NB4 (cell line): ENCODE measurements around the gene PLA2G6.

ENCODE experiments used
- POLR2A ChIP-seq: IDR thresholded peaks from 2 replicates; pipeline ENCODE4 v1.6.1; 2011; ENCODE audit warnings: mild to moderate bottlenecking; ENCODE audit not compliant: insufficient read length; ENCODE audit errors: extremely low read depth
- TF ChIP-seq, protein P1 (sequence below): IDR thresholded peaks from one replicate; pipeline ENCODE4 v1.5.1; 2012; ENCODE audit warnings: low read depth, low read length

DNA sequence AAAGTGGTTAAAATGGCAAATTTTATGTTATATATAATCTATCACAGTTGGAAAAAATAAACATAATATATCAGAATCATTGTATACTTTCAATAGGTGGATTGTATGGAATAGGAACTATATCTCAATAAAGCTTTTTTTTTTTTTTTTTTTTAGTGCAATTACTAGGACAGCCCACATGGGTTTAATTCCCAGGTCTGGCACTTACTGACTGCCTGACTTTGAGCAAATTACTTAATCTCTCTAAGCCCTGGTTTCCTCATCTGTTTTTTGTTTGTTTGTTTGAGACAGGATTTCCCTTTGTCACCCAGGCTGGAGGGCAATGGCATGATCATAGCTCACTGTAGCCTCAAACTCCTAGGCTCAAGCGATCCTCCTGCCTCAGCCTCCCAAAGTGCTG lies 45.0 kb downstream of the PLA2G6 start:
- TF ChIP-seq, protein P1, sequence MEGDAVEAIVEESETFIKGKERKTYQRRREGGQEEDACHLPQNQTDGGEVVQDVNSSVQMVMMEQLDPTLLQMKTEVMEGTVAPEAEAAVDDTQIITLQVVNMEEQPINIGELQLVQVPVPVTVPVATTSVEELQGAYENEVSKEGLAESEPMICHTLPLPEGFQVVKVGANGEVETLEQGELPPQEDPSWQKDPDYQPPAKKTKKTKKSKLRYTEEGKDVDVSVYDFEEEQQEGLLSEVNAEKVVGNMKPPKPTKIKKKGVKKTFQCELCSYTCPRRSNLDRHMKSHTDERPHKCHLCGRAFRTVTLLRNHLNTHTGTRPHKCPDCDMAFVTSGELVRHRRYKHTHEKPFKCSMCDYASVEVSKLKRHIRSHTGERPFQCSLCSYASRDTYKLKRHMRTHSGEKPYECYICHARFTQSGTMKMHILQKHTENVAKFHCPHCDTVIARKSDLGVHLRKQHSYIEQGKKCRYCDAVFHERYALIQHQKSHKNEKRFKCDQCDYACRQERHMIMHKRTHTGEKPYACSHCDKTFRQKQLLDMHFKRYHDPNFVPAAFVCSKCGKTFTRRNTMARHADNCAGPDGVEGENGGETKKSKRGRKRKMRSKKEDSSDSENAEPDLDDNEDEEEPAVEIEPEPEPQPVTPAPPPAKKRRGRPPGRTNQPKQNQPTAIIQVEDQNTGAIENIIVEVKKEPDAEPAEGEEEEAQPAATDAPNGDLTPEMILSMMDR = no peak
- TF ChIP-seq POLR2A = no peak
